HG03045 (cell line): ENCODE measurements around the gene ASNSD1.
A peak's percentile ranks its signal among the peaks of the same experiment; 100 is the strongest.
"Not testable (repeated sequence)": the region's sequence is repeated elsewhere in the genome, so short reads cannot be mapped to it uniquely, and the experiment has no call there.

ENCODE experiments used
- ATAC-seq: cut with Tn5 transposase; IDR thresholded peaks from one replicate; pipeline ENCODE4 v1.9.1; 2021; ENCODE audit warnings: mild to moderate bottlenecking, moderate library complexity; ENCODE audit not compliant: unreplicated experiment

Gene ASNSD1

GRCh38 chr2:189646521-189646920 is 14.7 kb upstream of the ASNSD1 start:
- no peak for ATAC-seq

DNA sequence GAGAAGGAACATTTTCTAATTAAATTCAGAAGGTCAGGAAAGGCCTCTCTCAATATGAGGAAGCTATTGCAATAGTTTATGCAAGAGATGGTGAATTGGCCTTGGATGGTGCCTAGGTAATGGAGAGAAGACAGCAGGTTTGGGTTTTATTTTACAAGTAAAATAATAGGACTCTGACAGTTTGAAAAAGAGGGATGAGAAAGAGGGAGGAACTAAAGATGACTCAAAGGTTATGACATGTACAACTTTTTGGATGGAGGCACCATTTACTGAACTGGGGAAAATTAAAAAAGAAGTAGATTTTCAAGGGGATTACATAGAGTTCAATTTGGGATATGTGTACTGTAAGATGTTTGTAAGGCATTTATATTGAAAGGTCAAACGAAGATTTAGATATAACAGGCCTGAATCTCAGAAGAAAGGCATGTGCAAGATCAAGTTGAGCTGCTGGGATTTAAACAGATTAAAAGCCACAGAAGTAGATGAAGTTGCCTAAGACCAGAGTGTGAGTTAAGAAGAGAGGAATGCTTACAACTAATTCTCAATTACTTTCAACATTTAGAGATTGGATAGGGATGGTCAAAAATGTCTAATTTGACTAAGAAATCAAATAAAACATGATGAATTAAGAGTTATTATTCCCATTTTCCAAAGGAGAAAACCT is 12.3 kb upstream of the ASNSD1 start:
- ATAC-seq, result no peak

- ATAC-seq, result no peak
Measured at GRCh38 chr2:189651284-189651683, 10.0 kb upstream of the ASNSD1 start.

GRCh38 chr2:189653464-189653863 is 7.8 kb upstream of the ASNSD1 start:
- not testable (repeated sequence) for ATAC-seq

DNA sequence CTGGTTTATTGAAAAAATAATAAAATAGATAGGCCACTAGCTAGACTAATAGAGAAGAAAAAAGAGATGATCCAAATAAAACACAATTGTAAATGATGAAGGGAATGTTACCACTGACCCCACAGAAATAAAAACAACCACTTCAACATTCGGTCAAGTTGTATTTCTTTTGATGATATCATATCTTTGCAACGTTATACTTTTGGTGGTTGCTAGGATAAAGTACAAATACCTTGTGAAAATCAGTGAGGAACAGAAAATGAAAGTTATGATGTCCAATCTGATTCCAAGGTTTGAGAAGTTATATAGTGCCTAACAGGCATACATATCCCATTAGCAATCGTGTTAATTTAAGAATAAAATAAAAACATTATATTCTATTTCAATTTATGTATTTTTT is 6.6 kb upstream of the ASNSD1 start:
- ATAC-seq, result no peak

DNA sequence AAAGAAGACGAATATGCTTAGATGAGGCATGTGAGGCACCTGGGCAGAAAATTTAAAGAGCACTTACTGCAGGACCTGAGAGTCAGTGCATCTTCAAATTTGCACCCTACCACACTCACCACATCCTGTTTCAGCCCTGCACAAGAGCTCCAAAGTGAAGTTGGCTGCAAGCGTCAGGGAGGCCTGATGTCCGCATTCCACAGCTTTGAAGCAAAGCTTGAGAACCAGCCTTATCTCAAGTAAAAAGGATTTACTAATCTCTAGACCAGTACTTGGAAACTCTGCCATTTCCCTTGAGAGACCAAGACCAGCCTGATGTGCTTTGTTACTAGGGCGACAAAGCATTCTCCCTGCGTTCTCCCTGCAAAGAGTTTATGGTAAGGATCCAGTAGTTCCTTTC is 3.4 kb upstream of the ASNSD1 start:
- peak; percentile 36 for ATAC-seq

DNA sequence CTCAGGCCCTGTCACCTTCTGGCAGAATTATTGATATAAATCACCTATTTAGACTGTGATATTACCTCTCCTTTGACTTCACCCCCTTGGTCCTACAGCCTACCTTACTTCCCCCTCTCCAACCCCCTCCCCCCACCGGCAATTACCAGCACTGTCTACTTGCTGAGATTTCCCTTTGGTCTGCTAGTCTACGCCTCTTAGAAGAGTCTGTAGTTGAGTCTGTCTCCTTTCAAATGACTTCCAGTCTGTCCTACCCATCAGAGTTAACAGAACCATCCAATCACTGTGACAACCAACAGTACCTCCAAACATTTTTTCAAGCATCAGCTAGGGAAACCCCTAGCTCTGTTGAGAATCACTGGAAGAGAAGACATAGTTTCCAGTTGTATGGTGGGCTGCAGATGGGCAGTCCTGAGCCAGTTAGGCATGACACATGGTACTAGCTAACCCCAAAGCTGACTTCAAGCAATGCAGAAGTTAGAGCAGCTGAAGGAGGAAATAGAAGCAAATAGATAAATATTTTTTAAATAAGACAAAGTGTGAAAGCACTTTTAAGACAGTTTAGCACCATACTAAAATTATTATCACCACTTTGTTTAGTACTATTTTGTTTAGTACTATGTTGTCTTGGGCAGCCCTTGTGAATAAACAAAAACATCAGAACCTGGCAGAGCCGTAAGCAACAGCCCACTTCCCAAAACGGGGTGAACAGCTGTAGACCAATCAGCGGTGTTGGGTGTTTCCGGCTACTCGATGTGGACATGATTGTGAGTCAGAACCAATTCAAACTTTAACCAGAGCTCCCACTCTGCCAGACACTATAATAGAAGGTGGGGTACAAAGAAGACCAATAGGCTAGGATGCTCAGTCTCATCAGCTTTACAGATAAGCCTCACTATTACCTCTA is 2.7 kb upstream of the ASNSD1 start:
- no peak for ATAC-seq

- no peak for ATAC-seq
Measured at GRCh38 chr2:189659734-189660133, 1.5 kb upstream of the ASNSD1 start.

DNA sequence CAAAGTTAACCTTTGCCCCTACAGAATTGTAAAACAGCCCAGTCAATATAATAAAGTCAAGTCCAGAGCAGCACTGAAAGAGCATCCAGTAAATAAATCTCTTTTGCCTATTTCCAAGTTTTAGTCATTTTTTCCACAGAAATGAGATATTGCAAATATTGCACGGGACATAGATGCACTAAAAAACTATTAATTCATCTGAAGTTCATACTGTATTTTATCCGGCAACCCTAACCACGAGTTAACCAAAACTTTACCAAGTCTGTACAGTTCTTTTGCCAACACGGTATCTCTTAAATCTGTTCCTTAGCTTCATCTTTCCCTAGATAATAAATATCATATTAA is 484 bp upstream of the ASNSD1 start:
- no peak for ATAC-seq

GRCh38 chr2:189661957-189662321 is 680 bp downstream of the ASNSD1 start:
- no peak for ATAC-seq

DNA sequence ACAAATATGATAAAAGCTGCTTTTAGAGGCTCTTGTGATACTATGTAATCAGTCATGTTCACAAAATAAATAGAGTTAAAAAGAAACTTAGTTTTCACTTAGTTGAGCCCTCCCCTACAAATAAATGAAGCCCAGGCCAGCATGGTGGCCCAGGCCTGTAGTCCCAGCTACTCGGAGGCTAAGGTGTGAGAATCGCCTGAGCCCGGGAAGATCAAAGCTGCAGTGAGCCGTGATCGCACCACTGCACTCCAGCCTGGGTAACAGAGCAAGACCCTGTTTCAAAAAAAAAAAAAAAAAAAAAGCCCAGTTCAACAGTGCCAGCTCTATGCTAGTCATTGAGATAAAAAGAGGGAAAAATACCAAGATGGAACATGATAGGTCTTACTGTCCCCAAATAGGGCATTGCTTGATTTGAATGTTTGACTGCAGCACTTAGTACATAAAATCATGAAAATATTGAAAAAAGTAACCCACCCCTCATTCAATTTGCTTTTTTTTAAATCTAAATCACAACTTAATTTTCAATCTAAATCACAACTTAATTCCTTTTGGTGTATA is 1.5 kb downstream of the ASNSD1 start:
- no peak for ATAC-seq

DNA sequence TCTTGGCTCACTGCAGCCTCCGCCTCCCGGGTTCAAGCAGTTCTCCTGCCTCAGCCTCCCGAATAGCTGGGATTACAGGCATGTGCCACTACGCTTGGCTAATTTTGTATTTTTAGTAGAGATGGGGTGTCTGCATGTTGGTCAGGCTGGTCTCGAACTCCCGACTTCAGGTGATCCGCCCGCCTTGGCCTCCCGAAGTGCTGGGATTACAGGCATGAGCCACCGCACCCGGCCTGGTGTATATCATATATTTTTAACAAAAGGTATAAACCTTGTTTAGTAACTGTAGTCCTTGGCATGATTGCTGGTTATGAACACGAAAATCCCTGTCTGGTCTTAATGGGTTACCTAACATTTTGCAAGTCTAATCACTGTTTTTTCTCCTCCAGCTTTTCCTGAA is 2.1 kb downstream of the ASNSD1 start:
- ATAC-seq, result not testable (repeated sequence)

DNA sequence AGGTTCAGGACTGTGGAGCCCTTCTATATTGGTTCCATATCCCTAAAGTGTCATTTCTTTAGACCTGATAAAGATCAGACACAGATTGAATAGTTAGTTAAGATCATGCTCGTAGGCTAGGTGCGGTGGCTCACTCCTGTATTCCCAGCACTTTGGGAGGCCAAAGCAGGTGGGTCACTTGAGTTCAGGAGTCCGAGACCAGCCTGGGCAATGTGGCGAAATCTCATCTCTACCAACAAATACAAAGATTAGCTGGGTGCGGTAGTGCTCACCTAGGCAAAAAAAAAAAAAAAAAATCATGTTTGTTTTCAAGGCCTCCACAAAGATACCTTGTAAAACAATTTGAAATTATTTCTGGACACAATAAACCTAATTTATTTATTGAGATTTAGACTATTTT is 8.7 kb downstream of the ASNSD1 start:
- no peak for ATAC-seq

GRCh38 chr2:189673661-189674373 is 12.6 kb downstream of the ASNSD1 start:
- ATAC-seq, result no peak

DNA sequence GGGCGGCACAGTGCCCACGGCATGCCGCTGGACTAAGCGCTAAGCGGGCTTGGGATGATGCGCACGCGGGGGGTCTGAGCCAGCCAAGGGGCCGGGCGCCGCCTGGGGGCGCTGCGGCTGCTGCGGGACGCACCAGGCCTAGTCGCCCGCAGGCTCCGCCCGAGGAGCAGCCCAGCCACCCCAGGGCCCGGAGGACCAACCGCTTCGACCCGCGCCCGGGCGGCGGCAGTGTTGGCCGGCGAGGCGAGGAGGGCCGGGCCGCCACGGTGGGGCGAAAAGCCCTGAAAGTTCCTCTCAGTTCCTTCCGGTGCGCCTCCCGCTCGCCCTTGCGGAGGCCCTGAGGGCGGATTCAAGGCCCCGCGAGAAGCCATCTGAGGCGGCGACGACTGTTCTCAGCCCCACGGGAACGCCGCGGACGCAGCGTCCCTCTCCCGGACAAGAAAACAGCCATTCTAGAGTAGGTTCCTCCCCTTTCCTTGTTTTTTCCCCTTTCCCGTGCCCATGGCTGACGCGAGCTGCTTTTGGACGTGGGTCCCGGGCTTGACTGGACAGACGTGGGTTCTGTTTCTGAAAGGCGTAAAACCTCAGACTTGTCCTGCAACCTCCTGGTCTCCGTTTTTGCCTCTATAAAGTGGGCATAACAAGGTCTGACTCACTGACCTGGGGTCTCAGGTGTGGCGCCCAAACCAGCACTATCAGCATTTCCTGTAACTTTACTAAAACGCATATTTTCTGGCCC is 13.3 kb downstream of the ASNSD1 start, which contains the start of gene ANKAR:
ANKAR (plus strand) TSS at position 297 of the 739 bp plus-strand sequence. CDS start 1,821 bp downstream, outside the sequence.
- peak; percentile 98 for ATAC-seq

- ATAC-seq, result no peak
Measured at GRCh38 chr2:189676471-189676870, 15.2 kb downstream of the ASNSD1 start.

DNA sequence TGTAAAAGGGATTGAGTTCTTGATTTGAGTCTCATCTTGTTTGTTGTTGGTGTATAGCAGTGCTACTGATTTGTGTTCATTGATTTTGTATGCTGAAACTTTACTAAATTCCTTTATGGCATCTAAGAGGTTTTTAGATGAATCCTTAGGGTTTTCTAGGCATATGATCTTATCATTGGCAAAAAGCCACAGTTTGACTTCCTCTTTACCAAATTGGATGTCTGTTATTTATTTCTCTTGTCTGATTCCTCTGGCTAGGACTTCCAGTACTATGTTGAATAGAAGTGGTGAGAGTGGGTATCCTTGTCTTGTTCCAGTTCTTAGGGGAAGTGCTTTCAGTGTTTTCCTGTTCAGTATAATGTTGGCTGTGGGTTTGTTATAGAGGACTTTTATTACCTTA is 18.0 kb downstream of the ASNSD1 start:
- no peak for ATAC-seq

GRCh38 chr2:189681203-189681602 is 19.9 kb downstream of the ASNSD1 start:
- ATAC-seq, result no peak

- no peak for ATAC-seq
Measured at GRCh38 chr2:189681903-189682302, 20.6 kb downstream of the ASNSD1 start.

DNA sequence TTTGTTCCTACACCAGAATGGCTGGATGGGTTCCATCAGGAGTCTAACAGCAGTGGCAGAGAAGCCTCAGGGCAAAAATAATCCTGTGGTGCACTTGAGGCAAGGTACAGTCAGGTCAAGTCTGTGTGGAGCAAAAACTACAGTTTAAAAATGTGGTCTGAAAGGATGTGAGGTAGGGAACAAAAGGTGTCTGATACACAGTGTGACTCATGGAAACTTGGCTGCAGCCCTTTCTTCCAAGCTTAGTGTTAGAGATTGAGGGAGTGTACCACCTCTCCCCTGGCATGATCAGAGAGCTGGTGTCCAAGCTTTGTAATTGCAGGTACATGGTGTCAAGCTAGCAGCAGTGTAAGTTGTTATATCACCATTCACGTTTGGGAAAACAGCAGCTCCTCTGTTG is 22.1 kb downstream of the ASNSD1 start:
- no peak for ATAC-seq

GRCh38 chr2:189684811-189685210 is 23.6 kb downstream of the ASNSD1 start:
- no peak for ATAC-seq
